ENCODE results near the gene UGT1A10. TPM values are rescaled to one million over a fixed set of nuclear protein-coding genes. Genes with fewer than 3 reads are reported as not detected.

Gene UGT1A10
- total RNA-seq, 1 experiment from 2014 or later = not detected

DNA sequence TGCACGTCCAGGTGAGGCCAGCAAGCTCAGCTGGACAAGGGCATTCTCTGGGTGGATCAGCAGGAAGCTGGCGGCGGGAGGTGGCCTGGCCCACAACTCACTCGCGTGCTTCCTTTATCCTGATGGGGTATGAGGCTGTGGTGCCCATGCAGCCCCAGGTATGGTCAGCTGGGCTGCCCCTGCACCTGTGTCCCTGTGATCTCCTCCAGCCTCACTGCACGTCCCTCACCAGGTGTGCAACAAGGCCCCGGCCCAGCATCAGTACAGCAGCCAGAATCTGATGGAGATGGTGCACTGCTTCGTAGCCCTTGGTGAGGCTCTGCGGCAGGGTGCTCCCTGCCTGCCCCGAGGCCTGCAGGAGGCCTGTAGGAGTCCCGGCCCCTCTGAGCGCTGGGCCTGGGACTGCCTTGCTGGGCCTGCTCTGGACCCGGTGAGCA lies 159.5 kb downstream of the UGT1A10 start:
- Histone ChIP-seq H3K27ac (ENCODE audit: low read depth, low read length) (no peak overlapping the region), H3K27me3 (ENCODE audit: insufficient read depth, low read length) (no peaks in the 10 kb centered on the region), H4K20me1 (ENCODE audit: insufficient read depth) (no peaks in the 10 kb centered on the region), H3K9me2 (ENCODE audit: insufficient read depth) (no peaks in the 10 kb centered on the region), H2AFZ (ENCODE audit: low read depth, low read length, poor library complexity, severe bottlenecking) (no peak overlapping the region), H3K4me3 (replicated peaks in 1 of 2; ENCODE audit: low read depth in 1 of 2, low read length in 2 of 2) (no peak overlapping the region), H3K9ac (ENCODE audit: low read length) (no peak overlapping the region), H3K4me2 (ENCODE audit: low read length) (no peak overlapping the region), H3K9me3 (ENCODE audit: control insufficient read depth in 1 of 2, insufficient read depth in 1 of 2, low read depth in 1 of 2, low read length in 2 of 2) (no peaks in the 10 kb centered on the region), H3K4me1 (ENCODE audit: control insufficient read depth in 1 of 2, insufficient read depth in 2 of 2, low read length in 2 of 2) (no peaks in the 10 kb centered on the region), H3K79me2 (ENCODE audit: insufficient read depth, low read length) (no peaks in the 10 kb centered on the region), H3K36me3 (ENCODE audit: control insufficient read depth in 1 of 2, insufficient read depth in 2 of 2, low read length in 2 of 2) (no peaks in the 10 kb centered on the region)
- CTCF ChIA-PET = no interaction called here
- intact Hi-C loops (cut with micrococcal nuclease) = no loop called here
- ATAC-seq (no peak), DNase-seq (ENCODE audit: low read depth, low spot score) (no peak)
- POLR2A ChIA-PET = no interaction called here
- RAD21 ChIA-PET (ENCODE audit: low non-redundant PET in 1 of 2, low total read pairs in 2 of 2, uncharacterized antibody in 2 of 2, unreplicated experiment in 2 of 2) = no interaction called here
- no TSS peak for BruUV-seq (replicated peaks)
- no peak for TF ChIP-seq MAX (IDR thresholded peaks at IDR 0.05)
- TF ChIP-seq, protein P1, sequence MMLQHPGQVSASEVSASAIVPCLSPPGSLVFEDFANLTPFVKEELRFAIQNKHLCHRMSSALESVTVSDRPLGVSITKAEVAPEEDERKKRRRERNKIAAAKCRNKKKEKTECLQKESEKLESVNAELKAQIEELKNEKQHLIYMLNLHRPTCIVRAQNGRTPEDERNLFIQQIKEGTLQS (IDR thresholded peaks at IDR 0.05) = no peak
- TF ChIP-seq EGR1 (IDR thresholded peaks at IDR 0.05; ENCODE audit: low read depth) = no peak
- no peak for TF ChIP-seq EZH2phosphoT487 (IDR thresholded peaks at IDR 0.05; ENCODE audit: borderline replicate concordance)
- no peak for TF ChIP-seq CBX3 (IDR thresholded peaks at IDR 0.05; ENCODE audit: low read depth)
- TF ChIP-seq ZNF274 (IDR thresholded peaks at IDR 0.05; ENCODE audit: low read depth, low read length) = no peak
- no peak for TF ChIP-seq YY1 (IDR thresholded peaks at IDR 0.05; ENCODE audit: extremely low read depth, insufficient replicate concordance, low read depth, low read length)
- no peak for TF ChIP-seq EZH2 (IDR thresholded peaks at IDR 0.05)
- no peak for TF ChIP-seq FOSL1 (IDR thresholded peaks at IDR 0.05; ENCODE audit: low read depth)
- TF ChIP-seq REST (IDR thresholded peaks at IDR 0.05; ENCODE audit: low read depth) = no peak
- TF ChIP-seq ELF1 (IDR thresholded peaks at IDR 0.05; ENCODE audit: borderline replicate concordance, low read depth) = no peak
- TF ChIP-seq, protein P2, sequence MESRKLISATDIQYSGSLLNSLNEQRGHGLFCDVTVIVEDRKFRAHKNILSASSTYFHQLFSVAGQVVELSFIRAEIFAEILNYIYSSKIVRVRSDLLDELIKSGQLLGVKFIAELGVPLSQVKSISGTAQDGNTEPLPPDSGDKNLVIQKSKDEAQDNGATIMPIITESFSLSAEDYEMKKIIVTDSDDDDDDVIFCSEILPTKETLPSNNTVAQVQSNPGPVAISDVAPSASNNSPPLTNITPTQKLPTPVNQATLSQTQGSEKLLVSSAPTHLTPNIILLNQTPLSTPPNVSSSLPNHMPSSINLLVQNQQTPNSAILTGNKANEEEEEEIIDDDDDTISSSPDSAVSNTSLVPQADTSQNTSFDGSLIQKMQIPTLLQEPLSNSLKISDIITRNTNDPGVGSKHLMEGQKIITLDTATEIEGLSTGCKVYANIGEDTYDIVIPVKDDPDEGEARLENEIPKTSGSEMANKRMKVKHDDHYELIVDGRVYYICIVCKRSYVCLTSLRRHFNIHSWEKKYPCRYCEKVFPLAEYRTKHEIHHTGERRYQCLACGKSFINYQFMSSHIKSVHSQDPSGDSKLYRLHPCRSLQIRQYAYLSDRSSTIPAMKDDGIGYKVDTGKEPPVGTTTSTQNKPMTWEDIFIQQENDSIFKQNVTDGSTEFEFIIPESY (IDR thresholded peaks at IDR 0.05; ENCODE audit: extremely low read depth, insufficient replicate concordance, low read length) = no peak
- TF ChIP-seq RAD21 (IDR thresholded peaks at IDR 0.05; ENCODE audit: low read depth) = no peak
- TF ChIP-seq TCF7L2 (IDR thresholded peaks at IDR 0.05; ENCODE audit: borderline replicate concordance, extremely low read depth, insufficient read depth, insufficient read length) = no peak
- TF ChIP-seq SIN3A (IDR thresholded peaks at IDR 0.05; ENCODE audit: low read depth) = no peak
- no peak for TF ChIP-seq POLR2AphosphoS5 (IDR thresholded peaks at IDR 0.05; ENCODE audit: low read depth, low read length)
- TF ChIP-seq, protein P3, sequence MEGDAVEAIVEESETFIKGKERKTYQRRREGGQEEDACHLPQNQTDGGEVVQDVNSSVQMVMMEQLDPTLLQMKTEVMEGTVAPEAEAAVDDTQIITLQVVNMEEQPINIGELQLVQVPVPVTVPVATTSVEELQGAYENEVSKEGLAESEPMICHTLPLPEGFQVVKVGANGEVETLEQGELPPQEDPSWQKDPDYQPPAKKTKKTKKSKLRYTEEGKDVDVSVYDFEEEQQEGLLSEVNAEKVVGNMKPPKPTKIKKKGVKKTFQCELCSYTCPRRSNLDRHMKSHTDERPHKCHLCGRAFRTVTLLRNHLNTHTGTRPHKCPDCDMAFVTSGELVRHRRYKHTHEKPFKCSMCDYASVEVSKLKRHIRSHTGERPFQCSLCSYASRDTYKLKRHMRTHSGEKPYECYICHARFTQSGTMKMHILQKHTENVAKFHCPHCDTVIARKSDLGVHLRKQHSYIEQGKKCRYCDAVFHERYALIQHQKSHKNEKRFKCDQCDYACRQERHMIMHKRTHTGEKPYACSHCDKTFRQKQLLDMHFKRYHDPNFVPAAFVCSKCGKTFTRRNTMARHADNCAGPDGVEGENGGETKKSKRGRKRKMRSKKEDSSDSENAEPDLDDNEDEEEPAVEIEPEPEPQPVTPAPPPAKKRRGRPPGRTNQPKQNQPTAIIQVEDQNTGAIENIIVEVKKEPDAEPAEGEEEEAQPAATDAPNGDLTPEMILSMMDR (IDR thresholded peaks at IDR 0.05 in 2 of 3, conservative IDR thresholded peaks at IDR 0.05 in 1 of 3; ENCODE audit: borderline replicate concordance in 1 of 3, insufficient read depth in 1 of 3, low read depth in 2 of 3, low read length in 2 of 3) = no peak
- no peak for TF ChIP-seq POLR2A (IDR thresholded peaks at IDR 0.05; ENCODE audit: borderline replicate concordance, extremely low read depth, insufficient read depth, insufficient read length)
- TF ChIP-seq ZFX (IDR thresholded peaks at IDR 0.05) = no peak

Measured in HCT116 (cell line).